ENCODE results near the gene SLC8A2.

- no peak for TF ChIP-seq NFXL1 (IDR thresholded peaks at IDR 0.05; ENCODE audit: borderline replicate concordance)
- TF ChIP-seq, protein P1, sequence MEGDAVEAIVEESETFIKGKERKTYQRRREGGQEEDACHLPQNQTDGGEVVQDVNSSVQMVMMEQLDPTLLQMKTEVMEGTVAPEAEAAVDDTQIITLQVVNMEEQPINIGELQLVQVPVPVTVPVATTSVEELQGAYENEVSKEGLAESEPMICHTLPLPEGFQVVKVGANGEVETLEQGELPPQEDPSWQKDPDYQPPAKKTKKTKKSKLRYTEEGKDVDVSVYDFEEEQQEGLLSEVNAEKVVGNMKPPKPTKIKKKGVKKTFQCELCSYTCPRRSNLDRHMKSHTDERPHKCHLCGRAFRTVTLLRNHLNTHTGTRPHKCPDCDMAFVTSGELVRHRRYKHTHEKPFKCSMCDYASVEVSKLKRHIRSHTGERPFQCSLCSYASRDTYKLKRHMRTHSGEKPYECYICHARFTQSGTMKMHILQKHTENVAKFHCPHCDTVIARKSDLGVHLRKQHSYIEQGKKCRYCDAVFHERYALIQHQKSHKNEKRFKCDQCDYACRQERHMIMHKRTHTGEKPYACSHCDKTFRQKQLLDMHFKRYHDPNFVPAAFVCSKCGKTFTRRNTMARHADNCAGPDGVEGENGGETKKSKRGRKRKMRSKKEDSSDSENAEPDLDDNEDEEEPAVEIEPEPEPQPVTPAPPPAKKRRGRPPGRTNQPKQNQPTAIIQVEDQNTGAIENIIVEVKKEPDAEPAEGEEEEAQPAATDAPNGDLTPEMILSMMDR (IDR thresholded peaks at IDR 0.05 in 2 of 3, conservative IDR thresholded peaks at IDR 0.05 in 1 of 3; ENCODE audit: control insufficient read depth in 2 of 3, extremely low read depth in 1 of 3, insufficient read depth in 1 of 3, low read depth in 3 of 3, low read length in 3 of 3), result no peak
- no peak for TF ChIP-seq CREM (IDR thresholded peaks at IDR 0.05; ENCODE audit: low read depth)
- no peak for TF ChIP-seq CEBPB (IDR thresholded peaks at IDR 0.05; ENCODE audit: borderline replicate concordance in 1 of 2, low read depth in 2 of 2, low read length in 2 of 2)
- no peak for TF ChIP-seq REST (IDR thresholded peaks at IDR 0.05; ENCODE audit: low read depth, low read length)
- no peak for TF ChIP-seq WRNIP1 (IDR thresholded peaks at IDR 0.05; ENCODE audit: borderline replicate concordance, low read depth, low read length)
- TF ChIP-seq, protein P2, sequence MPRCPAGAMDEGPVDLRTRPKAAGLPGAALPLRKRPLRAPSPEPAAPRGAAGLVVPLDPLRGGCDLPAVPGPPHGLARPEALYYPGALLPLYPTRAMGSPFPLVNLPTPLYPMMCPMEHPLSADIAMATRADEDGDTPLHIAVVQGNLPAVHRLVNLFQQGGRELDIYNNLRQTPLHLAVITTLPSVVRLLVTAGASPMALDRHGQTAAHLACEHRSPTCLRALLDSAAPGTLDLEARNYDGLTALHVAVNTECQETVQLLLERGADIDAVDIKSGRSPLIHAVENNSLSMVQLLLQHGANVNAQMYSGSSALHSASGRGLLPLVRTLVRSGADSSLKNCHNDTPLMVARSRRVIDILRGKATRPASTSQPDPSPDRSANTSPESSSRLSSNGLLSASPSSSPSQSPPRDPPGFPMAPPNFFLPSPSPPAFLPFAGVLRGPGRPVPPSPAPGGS (IDR thresholded peaks at IDR 0.05; ENCODE audit: borderline replicate concordance, insufficient read depth, low read depth, low read length, poor library complexity, severe bottlenecking), result no peak
These were observed 32.9 kb downstream of the SLC8A2 start for GRCh38 chr19:47438793-47439220.
